Measurements from ENCODE around the gene GJA4. TPM values are rescaled to one million over a fixed set of nuclear protein-coding genes. Genes with fewer than 3 reads are reported as not detected.

GJA4 gene
- total RNA-seq, 1 experiment from 2014 or later = not detected

DNA sequence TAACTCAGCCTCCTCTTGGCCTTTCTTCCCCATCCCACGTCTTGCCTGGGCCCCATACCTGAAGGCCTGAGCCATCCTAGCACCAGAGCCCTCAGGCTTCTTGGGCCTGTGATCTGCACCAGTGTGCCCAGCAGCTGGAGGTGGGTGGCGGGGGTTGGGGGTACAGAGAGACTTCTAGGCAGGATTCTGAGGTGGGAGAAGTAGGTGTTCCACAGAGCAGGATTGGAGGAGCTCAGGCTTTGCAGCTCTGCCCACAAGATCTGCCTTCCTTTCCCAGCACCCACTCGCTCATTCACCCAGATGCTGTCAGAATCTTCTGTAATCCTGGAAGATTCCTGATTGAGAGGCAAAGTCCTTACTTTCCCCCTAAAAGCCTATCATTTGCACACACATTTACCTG, 47.9 kb upstream of the GJA4 start:
- CTCF ChIA-PET = interaction anchor here (0.6 kb wide), 1 partner anchor 1112 kb away, joined by 3 read pairs; no protein-coding TSS in a partner anchor
- Histone ChIP-seq H3K4me2 (ENCODE audit: low read length) (no peak overlapping the region), H4K20me1 (ENCODE audit: insufficient read depth) (no peaks in the 10 kb centered on the region), H3K27ac (ENCODE audit: low read depth, low read length) (no peak overlapping the region), H3K36me3 (ENCODE audit: control insufficient read depth in 1 of 2, insufficient read depth in 2 of 2, low read length in 2 of 2) (no peaks in the 10 kb centered on the region), H3K4me3 (replicated peaks in 1 of 2; ENCODE audit: low read depth in 1 of 2, low read length in 2 of 2) (no peak overlapping the region), H3K9me2 (ENCODE audit: insufficient read depth) (no peaks in the 10 kb centered on the region), H3K4me1 (ENCODE audit: control insufficient read depth in 1 of 2, insufficient read depth in 2 of 2, low read length in 2 of 2) (peaks cover 3 to 12% of the 10 kb centered on the region in 2 experiments; a peak in 3 of 4 replicates), H3K9ac (ENCODE audit: low read length) (no peak overlapping the region), H3K9me3 (ENCODE audit: control insufficient read depth in 1 of 2, insufficient read depth in 1 of 2, low read depth in 1 of 2, low read length in 2 of 2) (no peaks in the 10 kb centered on the region), H3K27me3 (ENCODE audit: insufficient read depth, low read length) (no peaks in the 10 kb centered on the region), H2AFZ (ENCODE audit: low read depth, low read length, poor library complexity, severe bottlenecking) (no peak overlapping the region), H3K79me2 (ENCODE audit: insufficient read depth, low read length) (no peaks in the 10 kb centered on the region)
- DNase-seq (ENCODE audit: low read depth, low spot score) (no peak), ATAC-seq (no peak)
- RAD21 ChIA-PET (ENCODE audit: low non-redundant PET in 1 of 2, low total read pairs in 2 of 2, uncharacterized antibody in 2 of 2, unreplicated experiment in 2 of 2) = no interaction called here
- POLR2A ChIA-PET = no interaction called here
- intact Hi-C loops (cut with micrococcal nuclease) = loop anchor here (5.0 to 10.0 kb wide), 3 partner anchors 63 to 1113 kb away; no protein-coding TSS in a partner anchor
- TF ChIP-seq JUND (IDR thresholded peaks at IDR 0.05) (no peak), POLR2A (IDR thresholded peaks at IDR 0.05; ENCODE audit: borderline replicate concordance, extremely low read depth, insufficient read depth, insufficient read length) (no peak), FOSL1 (IDR thresholded peaks at IDR 0.05; ENCODE audit: low read depth) (no peak), SIN3A (IDR thresholded peaks at IDR 0.05; ENCODE audit: low read depth) (no peak), SP1 (IDR thresholded peaks at IDR 0.05; ENCODE audit: low read depth) (no peak), EGR1 (IDR thresholded peaks at IDR 0.05; ENCODE audit: low read depth) (no peak), RAD21 (IDR thresholded peaks at IDR 0.05; ENCODE audit: low read depth) (no peak)
- TF ChIP-seq, protein P1, sequence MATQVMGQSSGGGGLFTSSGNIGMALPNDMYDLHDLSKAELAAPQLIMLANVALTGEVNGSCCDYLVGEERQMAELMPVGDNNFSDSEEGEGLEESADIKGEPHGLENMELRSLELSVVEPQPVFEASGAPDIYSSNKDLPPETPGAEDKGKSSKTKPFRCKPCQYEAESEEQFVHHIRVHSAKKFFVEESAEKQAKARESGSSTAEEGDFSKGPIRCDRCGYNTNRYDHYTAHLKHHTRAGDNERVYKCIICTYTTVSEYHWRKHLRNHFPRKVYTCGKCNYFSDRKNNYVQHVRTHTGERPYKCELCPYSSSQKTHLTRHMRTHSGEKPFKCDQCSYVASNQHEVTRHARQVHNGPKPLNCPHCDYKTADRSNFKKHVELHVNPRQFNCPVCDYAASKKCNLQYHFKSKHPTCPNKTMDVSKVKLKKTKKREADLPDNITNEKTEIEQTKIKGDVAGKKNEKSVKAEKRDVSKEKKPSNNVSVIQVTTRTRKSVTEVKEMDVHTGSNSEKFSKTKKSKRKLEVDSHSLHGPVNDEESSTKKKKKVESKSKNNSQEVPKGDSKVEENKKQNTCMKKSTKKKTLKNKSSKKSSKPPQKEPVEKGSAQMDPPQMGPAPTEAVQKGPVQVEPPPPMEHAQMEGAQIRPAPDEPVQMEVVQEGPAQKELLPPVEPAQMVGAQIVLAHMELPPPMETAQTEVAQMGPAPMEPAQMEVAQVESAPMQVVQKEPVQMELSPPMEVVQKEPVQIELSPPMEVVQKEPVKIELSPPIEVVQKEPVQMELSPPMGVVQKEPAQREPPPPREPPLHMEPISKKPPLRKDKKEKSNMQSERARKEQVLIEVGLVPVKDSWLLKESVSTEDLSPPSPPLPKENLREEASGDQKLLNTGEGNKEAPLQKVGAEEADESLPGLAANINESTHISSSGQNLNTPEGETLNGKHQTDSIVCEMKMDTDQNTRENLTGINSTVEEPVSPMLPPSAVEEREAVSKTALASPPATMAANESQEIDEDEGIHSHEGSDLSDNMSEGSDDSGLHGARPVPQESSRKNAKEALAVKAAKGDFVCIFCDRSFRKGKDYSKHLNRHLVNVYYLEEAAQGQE (IDR thresholded peaks at IDR 0.05; ENCODE audit: low read depth) = no peak
- TF ChIP-seq, protein P2, sequence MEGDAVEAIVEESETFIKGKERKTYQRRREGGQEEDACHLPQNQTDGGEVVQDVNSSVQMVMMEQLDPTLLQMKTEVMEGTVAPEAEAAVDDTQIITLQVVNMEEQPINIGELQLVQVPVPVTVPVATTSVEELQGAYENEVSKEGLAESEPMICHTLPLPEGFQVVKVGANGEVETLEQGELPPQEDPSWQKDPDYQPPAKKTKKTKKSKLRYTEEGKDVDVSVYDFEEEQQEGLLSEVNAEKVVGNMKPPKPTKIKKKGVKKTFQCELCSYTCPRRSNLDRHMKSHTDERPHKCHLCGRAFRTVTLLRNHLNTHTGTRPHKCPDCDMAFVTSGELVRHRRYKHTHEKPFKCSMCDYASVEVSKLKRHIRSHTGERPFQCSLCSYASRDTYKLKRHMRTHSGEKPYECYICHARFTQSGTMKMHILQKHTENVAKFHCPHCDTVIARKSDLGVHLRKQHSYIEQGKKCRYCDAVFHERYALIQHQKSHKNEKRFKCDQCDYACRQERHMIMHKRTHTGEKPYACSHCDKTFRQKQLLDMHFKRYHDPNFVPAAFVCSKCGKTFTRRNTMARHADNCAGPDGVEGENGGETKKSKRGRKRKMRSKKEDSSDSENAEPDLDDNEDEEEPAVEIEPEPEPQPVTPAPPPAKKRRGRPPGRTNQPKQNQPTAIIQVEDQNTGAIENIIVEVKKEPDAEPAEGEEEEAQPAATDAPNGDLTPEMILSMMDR (IDR thresholded peaks at IDR 0.05 in 2 of 3, conservative IDR thresholded peaks at IDR 0.05 in 1 of 3; ENCODE audit: borderline replicate concordance in 1 of 3, insufficient read depth in 1 of 3, low read depth in 2 of 3, low read length in 2 of 3) = no peak
- TF ChIP-seq, protein P3, sequence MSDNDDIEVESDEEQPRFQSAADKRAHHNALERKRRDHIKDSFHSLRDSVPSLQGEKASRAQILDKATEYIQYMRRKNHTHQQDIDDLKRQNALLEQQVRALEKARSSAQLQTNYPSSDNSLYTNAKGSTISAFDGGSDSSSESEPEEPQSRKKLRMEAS (IDR thresholded peaks at IDR 0.05) = no peak
- TF ChIP-seq, protein P4, sequence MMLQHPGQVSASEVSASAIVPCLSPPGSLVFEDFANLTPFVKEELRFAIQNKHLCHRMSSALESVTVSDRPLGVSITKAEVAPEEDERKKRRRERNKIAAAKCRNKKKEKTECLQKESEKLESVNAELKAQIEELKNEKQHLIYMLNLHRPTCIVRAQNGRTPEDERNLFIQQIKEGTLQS (IDR thresholded peaks at IDR 0.05) = no peak
- TF ChIP-seq, protein P5, sequence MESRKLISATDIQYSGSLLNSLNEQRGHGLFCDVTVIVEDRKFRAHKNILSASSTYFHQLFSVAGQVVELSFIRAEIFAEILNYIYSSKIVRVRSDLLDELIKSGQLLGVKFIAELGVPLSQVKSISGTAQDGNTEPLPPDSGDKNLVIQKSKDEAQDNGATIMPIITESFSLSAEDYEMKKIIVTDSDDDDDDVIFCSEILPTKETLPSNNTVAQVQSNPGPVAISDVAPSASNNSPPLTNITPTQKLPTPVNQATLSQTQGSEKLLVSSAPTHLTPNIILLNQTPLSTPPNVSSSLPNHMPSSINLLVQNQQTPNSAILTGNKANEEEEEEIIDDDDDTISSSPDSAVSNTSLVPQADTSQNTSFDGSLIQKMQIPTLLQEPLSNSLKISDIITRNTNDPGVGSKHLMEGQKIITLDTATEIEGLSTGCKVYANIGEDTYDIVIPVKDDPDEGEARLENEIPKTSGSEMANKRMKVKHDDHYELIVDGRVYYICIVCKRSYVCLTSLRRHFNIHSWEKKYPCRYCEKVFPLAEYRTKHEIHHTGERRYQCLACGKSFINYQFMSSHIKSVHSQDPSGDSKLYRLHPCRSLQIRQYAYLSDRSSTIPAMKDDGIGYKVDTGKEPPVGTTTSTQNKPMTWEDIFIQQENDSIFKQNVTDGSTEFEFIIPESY (IDR thresholded peaks at IDR 0.05; ENCODE audit: extremely low read depth, insufficient replicate concordance, low read length) = no peak
- no TSS peak for BruUV-seq (replicated peaks)
